KMS-11 (cell line): ENCODE data around the gene RHD.
"Not testable (repeated sequence)": the region's sequence is repeated elsewhere in the genome, so short reads cannot be mapped to it uniquely, and the experiment has no call there.

Experiments
- H2AFZ ChIP-seq: fragments of 200-600 bp; sonication (generic); 2 replicates; pipeline ENCODE4 v1.6.1; 2016; ENCODE audit warnings: antibody characterized with exemption, mixed run types, low read depth
- H3K27ac ChIP-seq: fragments of 200-600 bp; sonication (generic); 2 replicates; pipeline ENCODE4 v1.6.1; 2016; ENCODE audit warnings: mild to moderate bottlenecking, mixed run types
- H3K27me3 ChIP-seq: fragments of 200-600 bp; sonication (generic); 2 replicates; pipeline ENCODE4 v1.6.1; 2017; ENCODE audit warnings: mild to moderate bottlenecking, low read depth, mixed run types, moderate library complexity; ENCODE audit not compliant: insufficient read depth
- H3K36me3 ChIP-seq: fragments of 200-600 bp; sonication (generic); 2 replicates; pipeline ENCODE4 v1.6.1; 2017; ENCODE audit warnings: mild to moderate bottlenecking, mixed run types; ENCODE audit not compliant: insufficient read depth
- H3K4me1 ChIP-seq: fragments of 200-600 bp; sonication (generic); 2 replicates; pipeline ENCODE4 v1.6.1; 2016; ENCODE audit warnings: mild to moderate bottlenecking, low read depth, mixed run types; ENCODE audit not compliant: poor library complexity, severe bottlenecking
- H3K4me2 ChIP-seq: fragments of 200-600 bp; sonication (generic); 2 replicates; pipeline ENCODE4 v1.7.0; 2016; ENCODE audit warnings: mild to moderate bottlenecking, mixed run types
- H3K4me3 ChIP-seq: fragments of 200-600 bp; sonication (generic); IDR thresholded peaks from 2 replicates; pipeline ENCODE4 v1.6.1; 2017; ENCODE audit warnings: low read depth, low read length, mixed read lengths; ENCODE audit not compliant: insufficient read depth
- H3K79me2 ChIP-seq: fragments of 200-600 bp; sonication (generic); 2 replicates; pipeline ENCODE4 v1.6.1; 2016; ENCODE audit warnings: low read depth, mixed run types; ENCODE audit not compliant: insufficient read depth
- H3K9ac ChIP-seq: fragments of 200-600 bp; sonication (generic); 2 replicates; pipeline ENCODE4 v1.6.1; 2016; ENCODE audit warnings: mild to moderate bottlenecking, mixed run types
- H4K20me1 ChIP-seq: fragments of 200-600 bp; sonication (generic); 2 replicates; pipeline ENCODE4 v1.6.1; 2016; ENCODE audit warnings: mild to moderate bottlenecking, mixed run types; ENCODE audit not compliant: insufficient read depth

The RHD gene

GRCh38 chr1:25294889-25295826 is 22.8 kb downstream of the RHD start:
- H3K79me2 ChIP-seq, H3K27ac ChIP-seq, H4K20me1 ChIP-seq, H3K4me3 ChIP-seq, H2AFZ ChIP-seq, H3K4me1 ChIP-seq, H3K4me2 ChIP-seq, H3K9ac ChIP-seq, H3K27me3 ChIP-seq, H3K36me3 ChIP-seq: not testable (repeated sequence)

GRCh38 chr1:25296501-25296900 is 24.2 kb downstream of the RHD start:
- H3K27ac ChIP-seq, H3K9ac ChIP-seq, H4K20me1 ChIP-seq, H3K27me3 ChIP-seq, H3K4me3 ChIP-seq, H2AFZ ChIP-seq, H3K4me2 ChIP-seq, H3K4me1 ChIP-seq, H3K36me3 ChIP-seq, H3K79me2 ChIP-seq: not testable (repeated sequence)

GRCh38 chr1:25300729-25301128 is 28.4 kb downstream of the RHD start:
- not testable (repeated sequence) for H3K4me2 ChIP-seq, H3K4me3 ChIP-seq, H3K27ac ChIP-seq, H3K27me3 ChIP-seq, H2AFZ ChIP-seq, H3K9ac ChIP-seq, H3K4me1 ChIP-seq, H3K36me3 ChIP-seq, H4K20me1 ChIP-seq, H3K79me2 ChIP-seq

- H3K4me2 ChIP-seq, H3K9ac ChIP-seq, H3K79me2 ChIP-seq, H2AFZ ChIP-seq, H3K4me1 ChIP-seq, H3K27me3 ChIP-seq, H3K27ac ChIP-seq, H3K4me3 ChIP-seq, H4K20me1 ChIP-seq, H3K36me3 ChIP-seq: not testable (repeated sequence)
Observed at GRCh38 chr1:25302330-25302729, 30.0 kb downstream of the RHD start.

- not testable (repeated sequence) for H3K9ac ChIP-seq, H3K79me2 ChIP-seq, H3K27me3 ChIP-seq, H3K4me1 ChIP-seq, H3K4me2 ChIP-seq, H4K20me1 ChIP-seq, H3K36me3 ChIP-seq, H3K4me3 ChIP-seq, H2AFZ ChIP-seq, H3K27ac ChIP-seq
Observed at GRCh38 chr1:25304936-25305335, 32.6 kb downstream of the RHD start.

- H3K9ac ChIP-seq, H2AFZ ChIP-seq, H3K27ac ChIP-seq, H3K79me2 ChIP-seq, H3K4me2 ChIP-seq, H3K4me1 ChIP-seq, H3K27me3 ChIP-seq, H4K20me1 ChIP-seq, H3K4me3 ChIP-seq, H3K36me3 ChIP-seq: not testable (repeated sequence)
Observed at GRCh38 chr1:25308168-25308567, 35.9 kb downstream of the RHD start.

- not testable (repeated sequence) for H3K4me1 ChIP-seq, H3K4me2 ChIP-seq, H3K79me2 ChIP-seq, H3K27ac ChIP-seq, H3K4me3 ChIP-seq, H4K20me1 ChIP-seq, H3K9ac ChIP-seq, H3K27me3 ChIP-seq, H3K36me3 ChIP-seq, H2AFZ ChIP-seq
Observed at GRCh38 chr1:25309085-25309484, 36.8 kb downstream of the RHD start.

GRCh38 chr1:25309486-25309885 is 37.2 kb downstream of the RHD start:
- not testable (repeated sequence) for H3K79me2 ChIP-seq, H3K9ac ChIP-seq, H3K4me2 ChIP-seq, H3K27me3 ChIP-seq, H2AFZ ChIP-seq, H4K20me1 ChIP-seq, H3K4me1 ChIP-seq, H3K36me3 ChIP-seq, H3K27ac ChIP-seq, H3K4me3 ChIP-seq

GRCh38 chr1:25312806-25313470 is 40.6 kb downstream of the RHD start:
- not testable (repeated sequence) for H3K36me3 ChIP-seq, H3K27me3 ChIP-seq, H3K9ac ChIP-seq, H4K20me1 ChIP-seq, H2AFZ ChIP-seq, H3K4me3 ChIP-seq, H3K79me2 ChIP-seq, H3K4me2 ChIP-seq, H3K4me1 ChIP-seq, H3K27ac ChIP-seq

GRCh38 chr1:25320314-25320938 is 48.1 kb downstream of the RHD start:
- H3K4me2 ChIP-seq, H3K27ac ChIP-seq: not testable (repeated sequence)

More at GRCh38 chr1:25320314-25320938, 48.1 kb downstream of the RHD start:
- H3K4me3 ChIP-seq, H3K27me3 ChIP-seq, H3K9ac ChIP-seq, H3K79me2 ChIP-seq, H3K4me1 ChIP-seq, H4K20me1 ChIP-seq, H2AFZ ChIP-seq, H3K36me3 ChIP-seq: not testable (repeated sequence)
